Neural crest cell (in vitro differentiated cells): ENCODE data around the gene TUBA3C. TPM values are rescaled to one million over a fixed set of nuclear protein-coding genes. Genes with fewer than 3 reads are reported as not detected.

Experiments
- DNase-seq: peaks from one replicate; pipeline ENCODE4 v3.0.0; 2021; ENCODE audit warnings: low read depth, mixed read lengths, low spot score
- H3K27ac Mint-ChIP-seq: one replicate; pipeline ENCODE4 v1.8.0; 2021; ENCODE audit warnings: mild to moderate bottlenecking, mixed read lengths; ENCODE audit not compliant: unreplicated experiment
- H3K27me3 Mint-ChIP-seq: 2 replicates; pipeline ENCODE4 v1.8.0; 2021; ENCODE audit warnings: low read depth, mild to moderate bottlenecking, mixed read lengths
- H3K36me3 Mint-ChIP-seq: 2 replicates; pipeline ENCODE4 v1.8.0; 2021; ENCODE audit warnings: low read depth, mild to moderate bottlenecking, mixed read lengths
- H3K4me1 Mint-ChIP-seq: 2 replicates; pipeline ENCODE4 v1.8.0; 2021; ENCODE audit warnings: mixed read lengths
- H3K4me3 Mint-ChIP-seq: one replicate; pipeline ENCODE4 v1.8.0; 2021; ENCODE audit warnings: mild to moderate bottlenecking, mixed read lengths
- H3K9me3 Mint-ChIP-seq: 2 replicates; pipeline ENCODE4 v1.8.0; 2021; ENCODE audit warnings: mixed read lengths
- CTCF ChIP-seq: fragments of 200-600 bp; sonication (generic); conservative IDR thresholded peaks from 2 replicates; pipeline ENCODE4 v1.5.0; 2021; ENCODE audit warnings: antibody characterized with exemption, mild to moderate bottlenecking
- total RNA-seq: library from RNA; stranded (reverse); gene quantifications from 2 replicates; pipeline ENCODE4 v1.2.1, GENCODE V29; 2021

TUBA3C gene
- total RNA-seq, 1 donor from 2014 or later = not detected

GRCh38 chr13:19150712-19151228 is 30.9 kb downstream of the TUBA3C start:
- H3K4me3 Mint-ChIP-seq = no peak overlapping the region
- no peak overlapping the region for H3K27ac Mint-ChIP-seq
- no peak for DNase-seq
- TF ChIP-seq CTCF = no peak
- H3K27me3 Mint-ChIP-seq = no peaks in the 10 kb centered on the region
- H3K9me3 Mint-ChIP-seq = peaks cover 14% of the 10 kb centered on the region
- H3K36me3 Mint-ChIP-seq = peaks cover 8% of the 10 kb centered on the region
- H3K4me1 Mint-ChIP-seq = no peaks in the 10 kb centered on the region

- Mint-ChIP-seq H3K4me3 (no peak overlapping the region), H3K27ac (no peak overlapping the region), H3K36me3 (peaks cover 8% of the 10 kb centered on the region), H3K27me3 (no peaks in the 10 kb centered on the region), H3K9me3 (peaks cover 14% of the 10 kb centered on the region), H3K4me1 (no peaks in the 10 kb centered on the region)
- DNase-seq = no peak
- TF ChIP-seq CTCF = no peak
Observed at GRCh38 chr13:19150226-19150625, 31.4 kb downstream of the TUBA3C start.

- no peak for TF ChIP-seq CTCF
- H3K27ac Mint-ChIP-seq = no peak overlapping the region
- no peaks in the 10 kb centered on the region for H3K4me1 Mint-ChIP-seq
- peaks cover 13% of the 10 kb centered on the region for H3K9me3 Mint-ChIP-seq
- H3K36me3 Mint-ChIP-seq = peaks cover 7% of the 10 kb centered on the region
- no peak for DNase-seq
- H3K27me3 Mint-ChIP-seq = no peaks in the 10 kb centered on the region
- no peak overlapping the region for H3K4me3 Mint-ChIP-seq
Observed at GRCh38 chr13:19148561-19148960, 33.1 kb downstream of the TUBA3C start.
